Glutamatergic neuron (in vitro differentiated cells): ENCODE results near the gene GRIK4. TPM values are rescaled to one million over a fixed set of nuclear protein-coding genes. Genes with fewer than 3 reads are reported as not detected.

Experiments used
- DNase-seq: peaks from one replicate; pipeline ENCODE4 v3.0.0; 2022
- H3K27ac Mint-ChIP-seq: one replicate; pipeline ENCODE4 v1.8.0; 2020; ENCODE audit warnings: mild to moderate bottlenecking, mixed read lengths, inconsistent platforms; ENCODE audit not compliant: unreplicated experiment
- H3K27me3 Mint-ChIP-seq: one replicate; pipeline ENCODE4 v1.8.0; 2020; ENCODE audit warnings: mild to moderate bottlenecking, moderate library complexity, mixed read lengths, inconsistent platforms; ENCODE audit not compliant: unreplicated experiment
- H3K36me3 Mint-ChIP-seq: one replicate; pipeline ENCODE4 v1.8.0; 2020; ENCODE audit warnings: mild to moderate bottlenecking, mixed read lengths, inconsistent platforms; ENCODE audit not compliant: unreplicated experiment
- H3K4me1 Mint-ChIP-seq: one replicate; pipeline ENCODE4 v1.8.0; 2020; ENCODE audit warnings: mild to moderate bottlenecking, low read depth, mixed read lengths, inconsistent platforms; ENCODE audit not compliant: unreplicated experiment
- H3K4me3 Mint-ChIP-seq: one replicate; pipeline ENCODE4 v1.8.0; 2020; ENCODE audit warnings: mild to moderate bottlenecking, mixed read lengths, inconsistent platforms; ENCODE audit not compliant: unreplicated experiment
- H3K9me3 Mint-ChIP-seq: one replicate; pipeline ENCODE4 v1.8.0; 2020; ENCODE audit warnings: mild to moderate bottlenecking, moderate library complexity, mixed read lengths, inconsistent platforms; ENCODE audit not compliant: unreplicated experiment
- CTCF ChIP-seq: fragments of 200-600 bp; sonication (generic); IDR thresholded peaks from one replicate; pipeline ENCODE4 v1.5.0; 2021; ENCODE audit not compliant: partially characterized antibody, unreplicated experiment
- total RNA-seq: library from RNA; stranded (reverse); fragmentation: NEBNext Ultra II Directional; extraction: Animal tissue kit (Norgen Biotek cat#: 25700); gene quantifications from one replicate; pipeline ENCODE4 v1.2.1, GENCODE V29; 2021; ENCODE audit not compliant: unreplicated experiment

The GRIK4 gene
- total RNA-seq, 1 donor from 2014 or later = 3.6 TPM

- Mint-ChIP-seq H3K9me3 (peaks cover 2% of the 10 kb centered on the region), H3K27me3 (peaks cover 2% of the 10 kb centered on the region), H3K36me3 (peaks cover 2% of the 10 kb centered on the region), H3K4me3 (no peak overlapping the region), H3K27ac (no peak overlapping the region), H3K4me1 (peaks cover 1% of the 10 kb centered on the region)
- DNase-seq = no peak
- no peak for TF ChIP-seq CTCF
Observed at GRCh38 chr11:120974466-120974865, 462.9 kb downstream of the GRIK4 start.

- H3K4me1 Mint-ChIP-seq = peaks cover 1% of the 10 kb centered on the region
- no peaks in the 10 kb centered on the region for H3K36me3 Mint-ChIP-seq
- no peak overlapping the region for H3K4me3 Mint-ChIP-seq
- no peak for DNase-seq
- no peaks in the 10 kb centered on the region for H3K9me3 Mint-ChIP-seq
- peaks cover 2% of the 10 kb centered on the region for H3K27me3 Mint-ChIP-seq
- no peak for TF ChIP-seq CTCF
- H3K27ac Mint-ChIP-seq = no peak overlapping the region
Observed at GRCh38 chr11:120974965-120975364, 463.4 kb downstream of the GRIK4 start.

GRCh38 chr11:120977266-120978137, 466.0 kb downstream of the GRIK4 start:
- H3K4me1 Mint-ChIP-seq = peaks cover 1% of the 10 kb centered on the region
- no peak for DNase-seq
- no peak overlapping the region for H3K27ac Mint-ChIP-seq
- H3K4me3 Mint-ChIP-seq = no peak overlapping the region
- no peaks in the 10 kb centered on the region for H3K9me3 Mint-ChIP-seq
- peaks cover 2% of the 10 kb centered on the region for H3K27me3 Mint-ChIP-seq
- H3K36me3 Mint-ChIP-seq = no peaks in the 10 kb centered on the region
- no peak for TF ChIP-seq CTCF

- no peaks in the 10 kb centered on the region for H3K36me3 Mint-ChIP-seq
- no peak for TF ChIP-seq CTCF
- no peak overlapping the region for H3K27ac Mint-ChIP-seq
- no peak for DNase-seq
- H3K4me1 Mint-ChIP-seq = peaks cover 1% of the 10 kb centered on the region
- no peak overlapping the region for H3K4me3 Mint-ChIP-seq
- H3K27me3 Mint-ChIP-seq = peaks cover 2% of the 10 kb centered on the region
- no peaks in the 10 kb centered on the region for H3K9me3 Mint-ChIP-seq
Observed at GRCh38 chr11:120978701-120979100, 467.2 kb downstream of the GRIK4 start.
